GM12892 (cell line): ENCODE measurements around the gene SPOCK1.
"Not testable (repeated sequence)": the region's sequence is repeated elsewhere in the genome, so short reads cannot be mapped to it uniquely, and the experiment has no call there.

ENCODE experiments used
- DNase-seq: peaks from one replicate; pipeline ENCODE4 v3.0.0; 2011; ENCODE audit not compliant: insufficient read length
- FAIRE-seq: peaks from 2 replicates; lab custom pipeline; 2011; peaks lifted over from hg19 to GRCh38; lab: Jason Lieb, UNC
- POLR2A ChIP-seq: IDR thresholded peaks from 2 replicates; pipeline ENCODE4 v1.6.1; 2011; ENCODE audit warnings: low read depth, low read length, control low read depth
- POLR2AphosphoS5 ChIP-seq: IDR thresholded peaks from 2 replicates; pipeline ENCODE4 v1.6.1; 2011; ENCODE audit warnings: low read depth, low read length, control low read depth
- TAF1 ChIP-seq: IDR thresholded peaks from 2 replicates; pipeline ENCODE4 v1.6.1; 2011; ENCODE audit warnings: low read depth, mild to moderate bottlenecking, control low read depth, low read length, borderline replicate concordance

SPOCK1 gene

GRCh38 chr5:137260820-137261695 lies 238.1 kb downstream of the SPOCK1 start:
- FAIRE-seq (no peak), DNase-seq (no peak)
- no peak for TF ChIP-seq TAF1
- no peak for TF ChIP-seq POLR2AphosphoS5
- no peak for TF ChIP-seq POLR2A

GRCh38 chr5:137259115-137259514 lies 240.0 kb downstream of the SPOCK1 start:
- not testable (repeated sequence) for FAIRE-seq, DNase-seq

GRCh38 chr5:137254119-137255090 lies 244.7 kb downstream of the SPOCK1 start:
- TF ChIP-seq POLR2AphosphoS5 = no peak
- TF ChIP-seq POLR2A = no peak
- no peak for TF ChIP-seq TAF1
- DNase-seq = no peak
- no peak for FAIRE-seq

GRCh38 chr5:137252512-137252911 lies 246.6 kb downstream of the SPOCK1 start:
- FAIRE-seq = no peak

GRCh38 chr5:137250421-137250820 lies 248.7 kb downstream of the SPOCK1 start:
- TF ChIP-seq POLR2AphosphoS5 (no peak), POLR2A (no peak), TAF1 (no peak)
- DNase-seq = no peak
- no peak for FAIRE-seq

More at GRCh38 chr5:137252512-137252911, 246.6 kb downstream of the SPOCK1 start:
- no peak for DNase-seq
- TF ChIP-seq TAF1 (no peak), POLR2AphosphoS5 (no peak), POLR2A (no peak)

- DNase-seq (no peak), FAIRE-seq (no peak)
- no peak for TF ChIP-seq POLR2AphosphoS5
- no peak for TF ChIP-seq POLR2A
- TF ChIP-seq TAF1 = no peak
Measured at GRCh38 chr5:137248527-137248926, 250.6 kb downstream of the SPOCK1 start.

- no peak for DNase-seq
- TF ChIP-seq TAF1 (no peak), POLR2AphosphoS5 (no peak), POLR2A (no peak)
- FAIRE-seq = no peak
Measured at GRCh38 chr5:137245438-137245837, 253.7 kb downstream of the SPOCK1 start.

GRCh38 chr5:137240285-137240684 lies 258.8 kb downstream of the SPOCK1 start:
- no peak for FAIRE-seq
- DNase-seq = no peak
- no peak for TF ChIP-seq TAF1
- TF ChIP-seq POLR2A = no peak
- no peak for TF ChIP-seq POLR2AphosphoS5

GRCh38 chr5:137236849-137237507 lies 262.1 kb downstream of the SPOCK1 start:
- FAIRE-seq (no peak), DNase-seq (no peak)
- no peak for TF ChIP-seq POLR2A
- no peak for TF ChIP-seq TAF1
- TF ChIP-seq POLR2AphosphoS5 = no peak

- TF ChIP-seq POLR2AphosphoS5 = no peak
- FAIRE-seq (no peak), DNase-seq (no peak)
Measured at GRCh38 chr5:137236252-137236651, 262.9 kb downstream of the SPOCK1 start.

- DNase-seq = no peak
- TF ChIP-seq TAF1 (no peak), POLR2A (no peak), POLR2AphosphoS5 (no peak)
- FAIRE-seq = no peak
Measured at GRCh38 chr5:137234973-137235943, 263.9 kb downstream of the SPOCK1 start.
